Ishikawa (cell line): ENCODE data around the gene ITGB8.

ENCODE experiments used
- CEBPB ChIP-seq: IDR thresholded peaks from 2 replicates; pipeline ENCODE4 v1.6.1; 2012
- EGR1 ChIP-seq: IDR thresholded peaks from 2 replicates; pipeline ENCODE4 v1.6.1; 2012
- EP300 ChIP-seq: IDR thresholded peaks from 2 replicates; pipeline ENCODE4 v1.6.1; 2012; ENCODE audit warnings: borderline replicate concordance
- FOXM1 ChIP-seq: IDR thresholded peaks from 2 replicates; pipeline ENCODE4 v1.6.1; 2012; ENCODE audit warnings: low read depth, borderline replicate concordance
- RAD21 ChIP-seq: IDR thresholded peaks from 2 replicates; pipeline ENCODE4 v1.6.1; 2012; ENCODE audit warnings: low read depth
- YY1 ChIP-seq: IDR thresholded peaks from 2 replicates; pipeline ENCODE4 v1.6.1; 2012; ENCODE audit warnings: low read depth
- TF ChIP-seq, protein P1 (sequence below): IDR thresholded peaks from 2 replicates; pipeline ENCODE4 v1.6.1; 2012
- TF ChIP-seq, protein P2 (sequence below): IDR thresholded peaks from 2 replicates; pipeline ENCODE4 v1.6.1; 2012; ENCODE audit warnings: low read depth, mild to moderate bottlenecking

GRCh38 chr7:20409961-20410360, 79.3 kb downstream of the ITGB8 start:
- TF ChIP-seq RAD21 (no peak), EGR1 (no peak), EP300 (no peak), YY1 (no peak), CEBPB (no peak), FOXM1 (no peak)
- TF ChIP-seq, protein P1, sequence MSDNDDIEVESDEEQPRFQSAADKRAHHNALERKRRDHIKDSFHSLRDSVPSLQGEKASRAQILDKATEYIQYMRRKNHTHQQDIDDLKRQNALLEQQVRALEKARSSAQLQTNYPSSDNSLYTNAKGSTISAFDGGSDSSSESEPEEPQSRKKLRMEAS, result no peak
- TF ChIP-seq, protein P2, sequence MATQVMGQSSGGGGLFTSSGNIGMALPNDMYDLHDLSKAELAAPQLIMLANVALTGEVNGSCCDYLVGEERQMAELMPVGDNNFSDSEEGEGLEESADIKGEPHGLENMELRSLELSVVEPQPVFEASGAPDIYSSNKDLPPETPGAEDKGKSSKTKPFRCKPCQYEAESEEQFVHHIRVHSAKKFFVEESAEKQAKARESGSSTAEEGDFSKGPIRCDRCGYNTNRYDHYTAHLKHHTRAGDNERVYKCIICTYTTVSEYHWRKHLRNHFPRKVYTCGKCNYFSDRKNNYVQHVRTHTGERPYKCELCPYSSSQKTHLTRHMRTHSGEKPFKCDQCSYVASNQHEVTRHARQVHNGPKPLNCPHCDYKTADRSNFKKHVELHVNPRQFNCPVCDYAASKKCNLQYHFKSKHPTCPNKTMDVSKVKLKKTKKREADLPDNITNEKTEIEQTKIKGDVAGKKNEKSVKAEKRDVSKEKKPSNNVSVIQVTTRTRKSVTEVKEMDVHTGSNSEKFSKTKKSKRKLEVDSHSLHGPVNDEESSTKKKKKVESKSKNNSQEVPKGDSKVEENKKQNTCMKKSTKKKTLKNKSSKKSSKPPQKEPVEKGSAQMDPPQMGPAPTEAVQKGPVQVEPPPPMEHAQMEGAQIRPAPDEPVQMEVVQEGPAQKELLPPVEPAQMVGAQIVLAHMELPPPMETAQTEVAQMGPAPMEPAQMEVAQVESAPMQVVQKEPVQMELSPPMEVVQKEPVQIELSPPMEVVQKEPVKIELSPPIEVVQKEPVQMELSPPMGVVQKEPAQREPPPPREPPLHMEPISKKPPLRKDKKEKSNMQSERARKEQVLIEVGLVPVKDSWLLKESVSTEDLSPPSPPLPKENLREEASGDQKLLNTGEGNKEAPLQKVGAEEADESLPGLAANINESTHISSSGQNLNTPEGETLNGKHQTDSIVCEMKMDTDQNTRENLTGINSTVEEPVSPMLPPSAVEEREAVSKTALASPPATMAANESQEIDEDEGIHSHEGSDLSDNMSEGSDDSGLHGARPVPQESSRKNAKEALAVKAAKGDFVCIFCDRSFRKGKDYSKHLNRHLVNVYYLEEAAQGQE, result no peak
